Measurements from ENCODE around the gene GALNT10. TPM values are rescaled to one million over a fixed set of nuclear protein-coding genes. Genes with fewer than 3 reads are reported as not detected.

Gene GALNT10
- polyA plus RNA-seq, 1 of the 3 experiments (the other 2 are of a cell fraction), result 56.3 TPM

DNA sequence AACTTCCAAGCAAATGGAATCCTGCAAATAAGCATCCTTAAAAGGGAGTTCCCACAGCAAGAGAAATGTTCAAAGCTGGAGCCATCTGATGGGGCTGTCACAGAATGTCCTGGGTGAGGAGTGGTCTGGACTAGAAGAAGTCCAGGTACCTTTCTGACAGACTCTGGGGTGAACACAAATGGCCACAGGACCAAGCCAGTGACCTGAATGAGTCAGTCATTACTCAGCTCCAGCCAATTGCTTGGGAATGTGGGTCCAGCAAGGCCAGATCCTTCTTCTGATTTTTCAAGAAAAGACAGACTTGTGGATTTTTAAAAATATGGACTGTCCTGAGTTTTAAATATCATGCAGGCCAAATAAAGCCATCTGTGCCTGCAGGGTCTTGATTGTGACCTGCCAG is 30.1 kb downstream of the GALNT10 start:
- H3K36me3 ChIP-seq (replicated peaks in 1 of 2; ENCODE audit: control insufficient read depth in 1 of 2, insufficient read depth in 2 of 2, low read length in 1 of 2), result peaks cover 10 to 11% of the 10 kb centered on the region in 2 experiments
- peaks cover 78% of the 10 kb centered on the region for H3K79me2 ChIP-seq (ENCODE audit: insufficient read depth)
- peak overlapping the region; percentile 85 to 96 for H3K27ac ChIP-seq (ENCODE audit: low read depth in 2 of 2, low read length in 1 of 2)
- DNase-seq, result no peak
- H3K9ac ChIP-seq, result peak overlapping the region; percentile 76
- no peaks in the 10 kb centered on the region for H3K9me2 ChIP-seq
- peak overlapping the region; percentile 75 for H3K4me2 ChIP-seq
- H3K9me3 ChIP-seq, result no peaks in the 10 kb centered on the region
- H4K20me1 ChIP-seq (ENCODE audit: insufficient read depth), result no peaks in the 10 kb centered on the region
- TF ChIP-seq, protein P1, sequence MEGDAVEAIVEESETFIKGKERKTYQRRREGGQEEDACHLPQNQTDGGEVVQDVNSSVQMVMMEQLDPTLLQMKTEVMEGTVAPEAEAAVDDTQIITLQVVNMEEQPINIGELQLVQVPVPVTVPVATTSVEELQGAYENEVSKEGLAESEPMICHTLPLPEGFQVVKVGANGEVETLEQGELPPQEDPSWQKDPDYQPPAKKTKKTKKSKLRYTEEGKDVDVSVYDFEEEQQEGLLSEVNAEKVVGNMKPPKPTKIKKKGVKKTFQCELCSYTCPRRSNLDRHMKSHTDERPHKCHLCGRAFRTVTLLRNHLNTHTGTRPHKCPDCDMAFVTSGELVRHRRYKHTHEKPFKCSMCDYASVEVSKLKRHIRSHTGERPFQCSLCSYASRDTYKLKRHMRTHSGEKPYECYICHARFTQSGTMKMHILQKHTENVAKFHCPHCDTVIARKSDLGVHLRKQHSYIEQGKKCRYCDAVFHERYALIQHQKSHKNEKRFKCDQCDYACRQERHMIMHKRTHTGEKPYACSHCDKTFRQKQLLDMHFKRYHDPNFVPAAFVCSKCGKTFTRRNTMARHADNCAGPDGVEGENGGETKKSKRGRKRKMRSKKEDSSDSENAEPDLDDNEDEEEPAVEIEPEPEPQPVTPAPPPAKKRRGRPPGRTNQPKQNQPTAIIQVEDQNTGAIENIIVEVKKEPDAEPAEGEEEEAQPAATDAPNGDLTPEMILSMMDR (IDR thresholded peaks at IDR 0.05), result no peak
- TF ChIP-seq, protein P2, sequence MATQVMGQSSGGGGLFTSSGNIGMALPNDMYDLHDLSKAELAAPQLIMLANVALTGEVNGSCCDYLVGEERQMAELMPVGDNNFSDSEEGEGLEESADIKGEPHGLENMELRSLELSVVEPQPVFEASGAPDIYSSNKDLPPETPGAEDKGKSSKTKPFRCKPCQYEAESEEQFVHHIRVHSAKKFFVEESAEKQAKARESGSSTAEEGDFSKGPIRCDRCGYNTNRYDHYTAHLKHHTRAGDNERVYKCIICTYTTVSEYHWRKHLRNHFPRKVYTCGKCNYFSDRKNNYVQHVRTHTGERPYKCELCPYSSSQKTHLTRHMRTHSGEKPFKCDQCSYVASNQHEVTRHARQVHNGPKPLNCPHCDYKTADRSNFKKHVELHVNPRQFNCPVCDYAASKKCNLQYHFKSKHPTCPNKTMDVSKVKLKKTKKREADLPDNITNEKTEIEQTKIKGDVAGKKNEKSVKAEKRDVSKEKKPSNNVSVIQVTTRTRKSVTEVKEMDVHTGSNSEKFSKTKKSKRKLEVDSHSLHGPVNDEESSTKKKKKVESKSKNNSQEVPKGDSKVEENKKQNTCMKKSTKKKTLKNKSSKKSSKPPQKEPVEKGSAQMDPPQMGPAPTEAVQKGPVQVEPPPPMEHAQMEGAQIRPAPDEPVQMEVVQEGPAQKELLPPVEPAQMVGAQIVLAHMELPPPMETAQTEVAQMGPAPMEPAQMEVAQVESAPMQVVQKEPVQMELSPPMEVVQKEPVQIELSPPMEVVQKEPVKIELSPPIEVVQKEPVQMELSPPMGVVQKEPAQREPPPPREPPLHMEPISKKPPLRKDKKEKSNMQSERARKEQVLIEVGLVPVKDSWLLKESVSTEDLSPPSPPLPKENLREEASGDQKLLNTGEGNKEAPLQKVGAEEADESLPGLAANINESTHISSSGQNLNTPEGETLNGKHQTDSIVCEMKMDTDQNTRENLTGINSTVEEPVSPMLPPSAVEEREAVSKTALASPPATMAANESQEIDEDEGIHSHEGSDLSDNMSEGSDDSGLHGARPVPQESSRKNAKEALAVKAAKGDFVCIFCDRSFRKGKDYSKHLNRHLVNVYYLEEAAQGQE (IDR thresholded peaks at IDR 0.05; ENCODE audit: low read depth, low read length), result 0 out of 2 replicates have a peak, but pooled peaks have one; percentile 22
- TF ChIP-seq TCF12 (IDR thresholded peaks at IDR 0.05) (peak; percentile 94), POLR2AphosphoS5 (IDR thresholded peaks at IDR 0.05; ENCODE audit: low read depth, low read length) (peak; percentile 42; the same call in 1 of the 2 replicates), SIN3A (IDR thresholded peaks at IDR 0.05; ENCODE audit: borderline replicate concordance, low read depth, low read length) (no peak), EP300 (IDR thresholded peaks at IDR 0.05; ENCODE audit: borderline replicate concordance in 1 of 2, low read depth in 1 of 2, low read length in 1 of 2) (peak in 1 of 2 experiments; percentile 88; a peak in 1 of 4 replicates), MEF2A (IDR thresholded peaks at IDR 0.05; ENCODE audit: borderline replicate concordance, low read depth) (no peak), RXRA (IDR thresholded peaks at IDR 0.05; ENCODE audit: borderline replicate concordance, low read depth) (peak; percentile 90), NFIC (IDR thresholded peaks at IDR 0.05; ENCODE audit: borderline replicate concordance) (peak; percentile 66), YY1 (IDR thresholded peaks at IDR 0.05; ENCODE audit: low read depth) (0 out of 2 replicates have a peak, but pooled peaks have one; percentile 23), TEAD4 (IDR thresholded peaks at IDR 0.05; ENCODE audit: borderline replicate concordance, insufficient read depth) (peak; percentile 81), FOSL2 (IDR thresholded peaks at IDR 0.05; ENCODE audit: borderline replicate concordance, low read depth) (peak; percentile 99), JUND (IDR thresholded peaks at IDR 0.05) (peak; percentile 96), NRF1 (IDR thresholded peaks at IDR 0.05; ENCODE audit: low read depth, low read length) (no peak), FOXM1 (IDR thresholded peaks at IDR 0.05; ENCODE audit: low read depth) (peak; percentile 53; the same call in 1 of the 2 replicates), SMC3 (IDR thresholded peaks at IDR 0.05; ENCODE audit: low read depth, low read length) (no peak)
- TF ChIP-seq, protein P3, sequence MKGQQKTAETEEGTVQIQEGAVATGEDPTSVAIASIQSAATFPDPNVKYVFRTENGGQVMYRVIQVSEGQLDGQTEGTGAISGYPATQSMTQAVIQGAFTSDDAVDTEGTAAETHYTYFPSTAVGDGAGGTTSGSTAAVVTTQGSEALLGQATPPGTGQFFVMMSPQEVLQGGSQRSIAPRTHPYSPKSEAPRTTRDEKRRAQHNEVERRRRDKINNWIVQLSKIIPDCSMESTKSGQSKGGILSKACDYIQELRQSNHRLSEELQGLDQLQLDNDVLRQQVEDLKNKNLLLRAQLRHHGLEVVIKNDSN (IDR thresholded peaks at IDR 0.05; ENCODE audit: borderline replicate concordance, low read depth), result no peak
- TF ChIP-seq, protein P4, sequence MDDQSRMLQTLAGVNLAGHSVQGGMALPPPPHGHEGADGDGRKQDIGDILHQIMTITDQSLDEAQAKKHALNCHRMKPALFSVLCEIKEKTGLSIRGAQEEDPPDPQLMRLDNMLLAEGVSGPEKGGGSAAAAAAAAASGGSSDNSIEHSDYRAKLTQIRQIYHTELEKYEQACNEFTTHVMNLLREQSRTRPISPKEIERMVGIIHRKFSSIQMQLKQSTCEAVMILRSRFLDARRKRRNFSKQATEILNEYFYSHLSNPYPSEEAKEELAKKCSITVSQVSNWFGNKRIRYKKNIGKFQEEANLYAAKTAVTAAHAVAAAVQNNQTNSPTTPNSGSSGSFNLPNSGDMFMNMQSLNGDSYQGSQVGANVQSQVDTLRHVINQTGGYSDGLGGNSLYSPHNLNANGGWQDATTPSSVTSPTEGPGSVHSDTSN (IDR thresholded peaks at IDR 0.05), result peak; percentile 88
- POLR2A ChIA-PET, result no interaction called here
- H3K4me3 ChIP-seq (ENCODE audit: low read depth in 2 of 2, low read length in 1 of 2), result no peak overlapping the region
- peak overlapping the region; percentile 65; the same call in 1 of the 2 replicates for H2AFZ ChIP-seq (ENCODE audit: low read depth)
- CTCF ChIA-PET, result interaction anchor here (0.6 kb wide), 1 partner anchor 125 kb away, joined by 3 read pairs; no protein-coding TSS in a partner anchor
- peaks cover 10 to 40% of the 10 kb centered on the region in 2 experiments for H3K4me1 ChIP-seq (ENCODE audit: control insufficient read depth in 1 of 2, insufficient read depth in 2 of 2, low read depth in 1 of 2, low read length in 1 of 2)
- no peaks in the 10 kb centered on the region for H3K27me3 ChIP-seq (ENCODE audit: insufficient read depth)
- H3F3A ChIP-seq (replicated peaks; ENCODE audit: insufficient read depth), result peaks cover 36% of the 10 kb centered on the region
